GM21528 (cell line): ENCODE data around the gene STK32C.
"Not testable (repeated sequence)": the region's sequence is repeated elsewhere in the genome, so short reads cannot be mapped to it uniquely, and the experiment has no call there.

Source experiments
- ATAC-seq: cut with Tn5 transposase; IDR thresholded peaks from one replicate; pipeline ENCODE4 v1.9.1; 2021; ENCODE audit warnings: mild to moderate bottlenecking, moderate library complexity; ENCODE audit not compliant: unreplicated experiment, low FRiP score

STK32C gene

DNA sequence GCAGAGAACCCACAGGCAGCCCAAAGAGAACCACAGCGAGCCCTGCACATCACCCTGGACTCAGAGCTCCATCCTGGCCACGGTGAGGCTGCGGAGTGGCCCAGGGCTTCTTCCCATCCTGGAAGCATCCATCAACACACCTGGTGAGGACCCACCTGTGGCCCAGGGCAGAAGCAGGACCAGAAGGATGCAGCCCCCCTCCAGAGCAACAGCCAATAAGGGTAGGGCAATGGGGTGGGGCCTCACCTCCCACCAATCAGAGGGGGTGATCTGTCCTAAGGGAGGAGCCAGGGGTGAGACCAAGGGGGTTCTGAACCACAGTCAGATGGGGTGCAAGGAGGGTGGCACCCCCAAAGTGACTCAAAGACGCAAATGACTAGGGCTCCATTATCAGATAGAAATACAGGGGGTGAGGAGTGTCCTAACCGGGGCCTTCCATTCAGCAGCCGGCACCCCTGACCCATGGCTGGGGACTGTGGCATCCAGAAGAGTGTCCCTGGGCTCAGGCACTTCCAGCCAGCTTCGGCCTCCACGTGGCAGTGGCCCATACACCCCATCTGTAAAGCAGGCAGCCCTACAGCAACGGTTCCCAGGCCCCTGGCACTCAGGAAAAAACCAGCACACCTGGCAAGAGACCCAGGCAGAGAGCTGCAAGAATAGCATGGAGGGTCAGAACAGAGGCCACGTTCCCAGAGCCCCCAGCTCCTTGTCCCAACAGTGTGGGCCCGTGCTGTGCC lies 36.9 kb downstream of the STK32C start:
- ATAC-seq: no peak

GRCh38 chr10:132270256-132270655 lies 37.5 kb downstream of the STK32C start:
- no peak for ATAC-seq

- no peak for ATAC-seq
These were observed 38.2 kb downstream of the STK32C start for GRCh38 chr10:132269266-132270230.

DNA sequence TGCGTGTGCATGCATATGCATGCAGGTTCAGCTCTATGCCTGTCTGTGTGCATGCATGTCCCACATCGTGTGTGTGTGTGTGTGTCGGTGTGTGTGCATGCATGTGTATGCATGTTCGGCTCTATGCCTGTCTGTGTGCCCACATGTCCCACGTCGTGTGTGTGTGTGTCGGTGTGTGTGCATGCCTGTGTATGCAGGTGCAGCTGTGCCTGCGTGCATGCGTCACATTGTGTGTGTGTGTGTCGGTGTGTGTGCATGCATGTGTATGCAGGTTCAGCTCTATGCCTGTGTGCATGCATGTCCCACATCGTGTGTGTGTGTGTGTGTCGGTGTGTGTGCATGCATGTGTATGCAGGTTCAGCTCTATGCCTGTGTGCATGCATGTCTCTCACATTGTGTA lies 39.8 kb downstream of the STK32C start:
- ATAC-seq: not testable (repeated sequence)

- ATAC-seq: no peak
These were observed 41.1 kb downstream of the STK32C start for GRCh38 chr10:132266594-132267161.

DNA sequence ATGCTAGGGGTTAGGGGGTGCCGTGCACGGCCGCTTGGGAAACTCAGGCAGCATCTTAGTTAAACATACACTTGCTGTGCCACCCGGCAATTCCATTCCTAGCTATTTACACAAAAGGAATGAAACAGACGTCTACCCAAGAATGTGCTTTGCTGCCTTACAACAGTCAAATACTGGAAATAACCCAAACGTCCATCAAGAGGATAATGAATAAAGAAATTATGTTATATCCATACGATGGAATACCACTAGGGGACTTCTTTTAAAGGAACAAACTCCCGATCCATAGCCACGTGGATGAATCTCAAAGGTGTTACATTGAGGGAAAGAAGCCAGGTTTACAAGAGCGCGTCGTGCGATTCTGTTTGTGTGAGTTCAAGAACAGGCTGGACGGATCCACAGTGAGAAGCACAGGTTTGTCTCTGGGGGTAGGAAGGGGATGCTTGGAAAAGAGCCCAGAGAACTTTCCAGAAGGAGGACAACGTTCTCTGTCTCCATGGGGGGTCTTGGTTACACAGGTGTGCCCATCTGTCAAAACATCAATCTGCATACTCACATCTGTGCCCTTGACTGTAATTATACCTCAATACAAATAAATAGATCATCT lies 41.8 kb downstream of the STK32C start:
- no peak for ATAC-seq

GRCh38 chr10:132264966-132265889 lies 42.5 kb downstream of the STK32C start:
- no peak for ATAC-seq

- no peak for ATAC-seq
These were observed 43.3 kb downstream of the STK32C start for GRCh38 chr10:132264306-132264950.

GRCh38 chr10:132263866-132264265 lies 43.9 kb downstream of the STK32C start:
- ATAC-seq: no peak

- ATAC-seq: no peak
These were observed 47.9 kb downstream of the STK32C start for GRCh38 chr10:132259702-132260482.

- ATAC-seq: no peak
These were observed 49.3 kb downstream of the STK32C start for GRCh38 chr10:132258423-132258822.

DNA sequence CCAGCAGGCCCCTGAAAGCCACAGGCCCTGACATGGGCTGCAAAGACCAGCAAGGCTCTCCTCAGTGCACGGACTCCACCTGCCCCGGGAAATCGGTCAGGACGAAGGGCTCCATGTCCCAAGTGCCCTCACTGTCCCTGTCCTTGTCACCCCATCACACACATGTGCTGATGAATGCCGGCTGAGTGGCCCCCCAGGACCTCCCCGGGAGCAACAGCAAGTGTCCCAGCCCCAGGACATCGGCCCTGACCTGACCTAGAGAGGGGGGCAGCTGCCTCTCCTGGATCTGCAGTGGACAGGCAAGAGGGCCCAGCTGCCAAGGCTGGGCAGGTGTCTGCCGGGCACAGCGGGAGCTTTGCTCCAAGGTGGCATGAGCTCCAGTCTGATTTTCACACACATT lies 49.8 kb downstream of the STK32C start:
- ATAC-seq: no peak

DNA sequence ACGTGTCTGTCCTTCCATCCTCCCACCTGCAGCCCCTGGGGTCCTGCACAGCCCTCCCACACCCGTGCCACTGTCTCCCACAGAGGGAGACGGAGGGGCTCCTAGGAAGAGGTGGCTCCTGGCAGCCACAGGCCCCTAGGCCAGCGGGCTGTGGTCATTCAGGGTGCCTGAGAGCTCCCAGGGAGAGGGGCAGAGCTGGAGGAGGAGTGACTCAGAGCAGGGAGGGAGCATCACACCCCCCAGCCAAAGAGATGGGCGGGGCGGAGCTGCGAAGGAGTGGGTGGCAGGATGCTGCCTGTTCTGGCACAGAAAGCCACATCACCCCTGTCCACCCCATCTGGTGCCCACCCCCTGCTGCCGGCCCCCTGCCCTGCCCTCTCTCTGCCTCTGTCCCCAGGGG lies 50.5 kb downstream of the STK32C start:
- no peak for ATAC-seq

GRCh38 chr10:132256866-132257265 lies 50.9 kb downstream of the STK32C start:
- ATAC-seq: no peak

GRCh38 chr10:132255489-132256344 lies 52.0 kb downstream of the STK32C start:
- ATAC-seq: no peak

GRCh38 chr10:132254841-132255240 lies 52.9 kb downstream of the STK32C start:
- ATAC-seq: no peak

DNA sequence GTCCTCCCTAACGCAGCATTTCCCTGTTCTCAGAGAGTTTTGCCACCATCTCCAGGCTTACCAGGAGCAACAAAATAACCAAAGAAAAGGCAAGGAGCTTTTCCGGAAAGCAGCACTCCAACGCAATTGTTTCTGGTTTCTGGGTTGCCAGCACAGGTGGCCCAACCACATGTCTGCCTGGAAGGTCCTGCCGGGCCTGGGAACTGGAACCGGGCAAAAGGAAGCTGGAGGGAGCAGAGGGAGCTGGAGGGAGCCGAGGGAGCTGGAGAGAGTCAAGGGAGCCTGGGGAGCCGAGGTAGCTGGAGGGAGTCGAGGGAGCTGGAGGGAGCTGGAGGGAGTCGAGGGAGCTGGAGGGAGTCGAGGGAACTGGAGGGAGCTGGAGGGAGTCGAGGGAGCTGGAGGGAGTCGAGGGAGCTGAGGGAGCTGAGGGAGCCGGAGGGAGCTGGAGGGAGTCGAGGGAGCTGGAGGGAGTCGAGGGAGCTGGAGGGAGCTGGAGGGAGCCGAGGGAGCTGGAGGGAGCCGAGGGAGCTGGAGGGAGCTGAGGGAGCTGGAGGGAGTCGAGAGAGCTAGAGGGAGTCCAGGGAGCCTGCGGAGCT lies 54.6 kb downstream of the STK32C start:
- ATAC-seq: no peak
